ENCODE data around the gene ARHGAP29. TPM values are rescaled to one million over a fixed set of nuclear protein-coding genes. Genes with fewer than 3 reads are reported as not detected.

Gene ARHGAP29
- total RNA-seq, 5 donors from 2014 or later (not counting 1 experiment from before 2014, with no cell fraction given), result 0.13 to 0.54 (median 0.18) TPM; not detected in 2

DNA sequence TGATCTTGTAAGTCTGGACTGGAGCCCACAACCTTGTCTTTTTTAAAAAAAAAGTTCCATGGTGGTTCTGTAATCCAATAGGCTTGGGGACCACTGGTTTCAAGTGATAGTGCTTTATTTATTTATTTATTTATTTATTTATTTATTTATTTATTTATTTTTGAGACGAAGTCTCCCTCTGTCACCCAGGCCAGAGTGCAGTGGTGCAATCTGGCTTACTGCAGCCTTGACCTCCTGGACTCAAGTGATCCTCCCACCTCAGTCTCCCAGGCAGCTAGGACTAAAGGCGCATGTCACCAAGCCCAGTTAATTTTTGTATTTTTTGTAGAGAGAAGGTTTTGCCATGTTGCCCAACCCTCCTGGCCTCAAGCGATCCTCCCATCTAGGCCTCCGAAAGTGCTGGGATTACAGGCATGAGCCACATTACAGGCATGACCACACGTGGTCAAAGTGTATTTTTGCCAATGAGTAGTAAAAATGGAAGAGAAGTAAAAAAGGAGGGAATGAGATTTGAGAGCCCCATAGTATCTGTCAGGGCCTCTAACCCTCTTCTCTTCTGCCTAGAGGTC, 44.8 kb upstream of the ARHGAP29 start:
- no peak for DNase-seq
- CTCF ChIA-PET, result no interaction called here
- H3K27ac Mint-ChIP-seq, result no peak overlapping the region

DNA sequence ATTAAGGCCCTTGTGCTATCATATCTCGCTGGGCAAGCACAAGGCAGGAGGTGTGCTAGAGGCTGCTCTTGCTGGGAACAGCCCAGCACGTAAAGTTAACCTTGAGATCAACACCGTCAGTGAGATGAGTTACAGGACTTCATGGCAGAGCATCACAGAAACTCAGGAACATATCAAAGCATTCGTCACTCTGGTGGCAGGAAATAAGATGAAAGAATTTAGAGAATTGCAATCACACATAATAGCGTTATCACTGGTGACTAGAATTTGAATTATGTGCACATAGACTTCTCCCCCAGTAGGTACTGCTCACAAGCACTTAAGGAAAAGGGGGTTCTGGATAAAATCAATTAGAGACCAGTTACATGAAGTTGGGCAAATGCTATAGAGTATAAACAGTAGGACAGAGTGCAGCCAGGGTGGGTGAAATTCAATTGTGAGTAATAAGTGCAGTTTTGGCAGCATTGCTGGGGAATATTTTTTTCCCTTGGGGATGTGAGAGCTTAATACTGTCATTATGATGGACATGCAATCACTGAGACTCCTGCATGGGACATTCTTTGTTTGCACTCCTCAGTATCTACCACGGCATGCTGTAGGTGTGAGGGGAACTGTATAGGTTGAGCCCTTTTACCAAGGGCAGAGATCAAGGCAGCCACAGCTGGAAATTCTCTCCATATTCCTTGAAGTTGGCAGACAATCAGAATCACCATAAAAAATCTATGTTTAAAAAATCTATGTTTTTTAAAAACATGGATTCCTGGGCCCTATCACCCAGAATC, 44.2 kb upstream of the ARHGAP29 start:
- H3K27me3 Mint-ChIP-seq, result peaks cover 11 to 14% of the 10 kb centered on the region in 2 donors
- Histone ChIP-seq H3K36me3 (ENCODE audit: control insufficient read depth in 2 of 2, extremely low read depth in 1 of 2, insufficient read depth in 1 of 2, low read length in 1 of 2) (no peaks in the 10 kb centered on the region), H3K4me3 (ENCODE audit: control insufficient read depth in 1 of 2, extremely low read depth in 1 of 2, low read length in 1 of 2) (no peak overlapping the region), H3K9me3 (no peaks in the 10 kb centered on the region), H3K27me3 (replicated peaks in 1 of 2; ENCODE audit: control insufficient read depth in 2 of 2, extremely low read depth in 1 of 2, insufficient read depth in 2 of 2, low read length in 1 of 2) (no peaks in the 10 kb centered on the region), H3K27ac (ENCODE audit: low read length) (no peak overlapping the region), H3K4me1 (ENCODE audit: control insufficient read depth in 1 of 2, extremely low read depth in 1 of 2, insufficient read depth in 2 of 2, low read length in 2 of 2) (no peaks in the 10 kb centered on the region)
- no peak overlapping the region for H3K27ac Mint-ChIP-seq
- no peak for DNase-seq
- ChIA-PET POLR2A (no interaction called here), CTCF (no interaction called here)
- H3K4me1 Mint-ChIP-seq, result peaks cover 0 to 6% (median 0%) of the 10 kb centered on the region in 3 donors
- no peaks in the 10 kb centered on the region for H3K36me3 Mint-ChIP-seq
- WGBS (ENCODE audit: insufficient coverage), result 35% methylated on average over 2 of the region's 6 CpGs
- no peak overlapping the region for H3K4me3 Mint-ChIP-seq
- no peaks in the 10 kb centered on the region for H3K9me3 Mint-ChIP-seq
- ATAC-seq (replicated peaks in 1 of 4), result no peak

More for the DNA sequence above, 44.8 kb upstream of the ARHGAP29 start:
- Mint-ChIP-seq H3K4me1 (peaks cover 0 to 6% (median 0%) of the 10 kb centered on the region in 3 donors), H3K27me3 (peaks cover 11 to 14% of the 10 kb centered on the region in 2 donors), H3K4me3 (no peak overlapping the region), H3K36me3 (no peaks in the 10 kb centered on the region), H3K9me3 (no peaks in the 10 kb centered on the region)
- POLR2A ChIA-PET, result no interaction called here
- Histone ChIP-seq H3K9me3 (no peaks in the 10 kb centered on the region), H3K4me3 (ENCODE audit: control insufficient read depth in 1 of 2, extremely low read depth in 1 of 2, low read length in 1 of 2) (no peak overlapping the region), H3K4me1 (ENCODE audit: control insufficient read depth in 1 of 2, extremely low read depth in 1 of 2, insufficient read depth in 2 of 2, low read length in 2 of 2) (no peaks in the 10 kb centered on the region), H3K36me3 (ENCODE audit: control insufficient read depth in 2 of 2, extremely low read depth in 1 of 2, insufficient read depth in 1 of 2, low read length in 1 of 2) (no peaks in the 10 kb centered on the region), H3K27me3 (replicated peaks in 1 of 2; ENCODE audit: control insufficient read depth in 2 of 2, extremely low read depth in 1 of 2, insufficient read depth in 2 of 2, low read length in 1 of 2) (no peaks in the 10 kb centered on the region), H3K27ac (ENCODE audit: low read length) (no peak overlapping the region)
- ATAC-seq (replicated peaks in 1 of 4), result no peak
- no CpG with 5 or more reads among the region's 5 CpGs for WGBS (ENCODE audit: insufficient coverage)

DNA sequence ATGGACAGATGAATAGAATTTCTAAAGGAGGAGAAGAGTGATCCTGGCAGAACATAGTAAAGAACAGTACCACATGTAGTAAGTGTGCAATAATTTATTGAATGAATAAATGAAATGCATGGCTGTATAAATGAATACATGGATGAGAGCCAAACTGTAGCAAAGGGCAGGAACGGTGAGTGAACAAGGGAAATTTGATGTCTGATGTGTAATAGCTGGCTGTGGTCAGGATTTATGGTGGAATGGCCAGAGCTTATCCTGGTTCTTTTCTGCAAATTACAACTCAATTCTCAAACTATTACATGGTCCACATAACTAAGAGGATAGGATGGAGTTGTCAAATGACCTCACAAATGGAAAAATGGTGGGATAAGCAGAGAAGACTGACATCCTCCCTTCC, 43.2 kb upstream of the ARHGAP29 start:
- Mint-ChIP-seq H3K27ac (no peak overlapping the region), H3K36me3 (no peaks in the 10 kb centered on the region), H3K4me1 (peaks cover 0 to 6% (median 0%) of the 10 kb centered on the region in 3 donors), H3K27me3 (peaks cover 14 to 17% of the 10 kb centered on the region in 2 donors), H3K9me3 (no peaks in the 10 kb centered on the region), H3K4me3 (no peak overlapping the region)
- H3K27ac ChIP-seq (ENCODE audit: low read length), result no peak overlapping the region
- H3K36me3 ChIP-seq (ENCODE audit: control insufficient read depth in 2 of 2, extremely low read depth in 1 of 2, insufficient read depth in 1 of 2, low read length in 1 of 2), result no peaks in the 10 kb centered on the region
- H3K4me3 ChIP-seq (ENCODE audit: control insufficient read depth in 1 of 2, extremely low read depth in 1 of 2, low read length in 1 of 2), result no peak overlapping the region
- ChIA-PET CTCF (no interaction called here), POLR2A (interaction anchor here in 1 of 2 donors (0.6 kb wide), 1 partner anchor 856 kb away, joined by 3 read pairs; no protein-coding TSS in a partner anchor)
- no CpG with 5 or more reads among the region's 1 CpG for WGBS (ENCODE audit: insufficient coverage)
- ATAC-seq (replicated peaks in 1 of 4), result no peak
- H3K27me3 ChIP-seq (replicated peaks in 1 of 2; ENCODE audit: control insufficient read depth in 2 of 2, extremely low read depth in 1 of 2, insufficient read depth in 2 of 2, low read length in 1 of 2), result no peaks in the 10 kb centered on the region
- H3K9me3 ChIP-seq, result no peaks in the 10 kb centered on the region
- DNase-seq, result no peak
- no peaks in the 10 kb centered on the region for H3K4me1 ChIP-seq (ENCODE audit: control insufficient read depth in 1 of 2, extremely low read depth in 1 of 2, insufficient read depth in 2 of 2, low read length in 2 of 2)

DNA sequence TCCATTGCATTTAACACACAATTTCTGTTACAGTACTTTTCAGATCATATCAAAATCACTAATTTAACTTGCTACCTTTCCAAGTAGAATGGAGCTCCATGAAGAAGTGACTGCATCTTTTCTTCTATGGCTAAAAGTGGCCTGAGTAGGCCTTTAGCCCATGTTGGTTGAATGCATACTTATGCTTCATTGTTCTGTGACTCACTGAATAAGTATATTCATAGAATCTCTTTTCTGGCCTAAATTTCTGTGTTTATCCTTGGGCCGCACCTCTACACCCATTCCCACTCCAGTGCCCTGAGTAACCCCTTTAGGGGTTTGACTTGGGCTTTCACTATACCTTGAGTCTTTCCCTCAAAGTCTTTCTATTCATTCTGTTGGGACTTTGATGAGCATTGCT, 42.1 kb upstream of the ARHGAP29 start:
- H3K4me3 ChIP-seq (ENCODE audit: control insufficient read depth in 1 of 2, extremely low read depth in 1 of 2, low read length in 1 of 2), result no peak overlapping the region
- CTCF ChIA-PET, result no interaction called here
- no peak overlapping the region for H3K27ac ChIP-seq (ENCODE audit: low read length)
- H3K27me3 Mint-ChIP-seq, result peaks cover 14% of the 10 kb centered on the region in 2 donors
- DNase-seq (no peak), ATAC-seq (replicated peaks in 1 of 4) (no peak)
- no peaks in the 10 kb centered on the region for H3K9me3 ChIP-seq
- H3K36me3 ChIP-seq (ENCODE audit: control insufficient read depth in 2 of 2, extremely low read depth in 1 of 2, insufficient read depth in 1 of 2, low read length in 1 of 2), result no peaks in the 10 kb centered on the region
- H3K27me3 ChIP-seq (replicated peaks in 1 of 2; ENCODE audit: control insufficient read depth in 2 of 2, extremely low read depth in 1 of 2, insufficient read depth in 2 of 2, low read length in 1 of 2), result no peaks in the 10 kb centered on the region
- no peaks in the 10 kb centered on the region for H3K9me3 Mint-ChIP-seq
- 100% methylated on average over 1 of the region's 1 CpG for WGBS (ENCODE audit: insufficient coverage)
- H3K4me1 Mint-ChIP-seq, result peaks cover 0 to 6% (median 0%) of the 10 kb centered on the region in 3 donors
- H3K4me3 Mint-ChIP-seq, result no peak overlapping the region
- POLR2A ChIA-PET, result no interaction called here
- no peak overlapping the region for H3K27ac Mint-ChIP-seq
- no peaks in the 10 kb centered on the region for H3K4me1 ChIP-seq (ENCODE audit: control insufficient read depth in 1 of 2, extremely low read depth in 1 of 2, insufficient read depth in 2 of 2, low read length in 2 of 2)
- H3K36me3 Mint-ChIP-seq, result no peaks in the 10 kb centered on the region

DNA sequence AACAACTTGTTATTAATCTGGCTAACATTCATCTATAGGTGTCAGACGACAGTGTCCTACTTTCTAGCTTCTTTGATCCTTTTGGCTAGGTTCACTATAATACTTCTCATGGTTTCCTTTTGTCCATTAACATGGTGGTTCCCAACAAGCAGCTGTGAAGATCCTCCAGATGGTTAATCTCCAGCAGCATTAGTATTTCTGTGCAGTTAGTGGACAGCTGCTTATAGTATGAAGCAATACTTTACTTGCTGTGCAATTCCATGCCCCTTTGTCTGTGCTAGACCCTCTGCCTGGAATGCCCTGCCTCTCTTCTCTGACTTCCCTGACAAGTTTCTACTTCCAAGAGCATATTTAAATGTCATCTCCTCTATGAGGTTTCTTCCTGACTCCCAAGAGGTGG, 41.7 kb upstream of the ARHGAP29 start:
- H3K4me3 ChIP-seq (ENCODE audit: control insufficient read depth in 1 of 2, extremely low read depth in 1 of 2, low read length in 1 of 2), result no peak overlapping the region
- no peaks in the 10 kb centered on the region for H3K4me1 ChIP-seq (ENCODE audit: control insufficient read depth in 1 of 2, extremely low read depth in 1 of 2, insufficient read depth in 2 of 2, low read length in 2 of 2)
- Mint-ChIP-seq H3K4me3 (no peak overlapping the region), H3K9me3 (no peaks in the 10 kb centered on the region), H3K27ac (no peak overlapping the region), H3K27me3 (peaks cover 14% of the 10 kb centered on the region in 2 donors), H3K36me3 (no peaks in the 10 kb centered on the region), H3K4me1 (peaks cover 0 to 6% (median 0%) of the 10 kb centered on the region in 3 donors)
- DNase-seq (no peak), ATAC-seq (replicated peaks in 1 of 4) (no peak)
- no peak overlapping the region for H3K27ac ChIP-seq (ENCODE audit: low read length)
- H3K27me3 ChIP-seq (replicated peaks in 1 of 2; ENCODE audit: control insufficient read depth in 2 of 2, extremely low read depth in 1 of 2, insufficient read depth in 2 of 2, low read length in 1 of 2), result no peaks in the 10 kb centered on the region
- ChIA-PET POLR2A (no interaction called here), CTCF (no interaction called here)
- H3K9me3 ChIP-seq, result no peaks in the 10 kb centered on the region
- no peaks in the 10 kb centered on the region for H3K36me3 ChIP-seq (ENCODE audit: control insufficient read depth in 2 of 2, extremely low read depth in 1 of 2, insufficient read depth in 1 of 2, low read length in 1 of 2)
- 60% methylated on average over 1 of the region's 1 CpG for WGBS (ENCODE audit: insufficient coverage)

DNA sequence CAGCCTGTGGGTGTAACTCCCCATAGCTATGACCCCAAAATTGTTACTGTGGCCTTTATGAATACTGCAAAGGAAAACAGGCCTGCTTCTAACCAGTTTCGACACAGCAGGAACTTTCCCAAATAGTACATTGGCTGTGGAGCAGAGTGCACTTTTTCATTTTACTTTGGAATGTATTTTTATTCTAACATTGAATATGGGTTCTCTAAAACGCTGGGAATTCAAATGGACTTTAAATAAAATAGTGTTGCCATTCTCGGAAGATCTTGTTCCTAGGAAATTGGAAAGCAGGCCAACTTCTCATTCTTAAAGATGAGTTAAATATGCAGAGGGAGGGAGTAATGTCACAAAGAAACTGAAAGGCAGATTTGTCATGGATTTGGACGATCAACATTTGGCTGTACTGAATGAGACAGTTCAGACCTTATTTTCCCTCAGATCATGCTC, 39.6 kb upstream of the ARHGAP29 start:
- Mint-ChIP-seq H3K27me3 (peaks cover 15 to 21% of the 10 kb centered on the region in 2 donors), H3K4me1 (peaks cover 0 to 6% (median 0%) of the 10 kb centered on the region in 3 donors), H3K36me3 (no peaks in the 10 kb centered on the region), H3K27ac (no peak overlapping the region), H3K9me3 (no peaks in the 10 kb centered on the region), H3K4me3 (no peak overlapping the region)
- H3K9me3 ChIP-seq, result no peaks in the 10 kb centered on the region
- H3K4me3 ChIP-seq (ENCODE audit: control insufficient read depth in 1 of 2, extremely low read depth in 1 of 2, low read length in 1 of 2), result no peak overlapping the region
- H3K27ac ChIP-seq (ENCODE audit: low read length), result no peak overlapping the region
- no peaks in the 10 kb centered on the region for H3K4me1 ChIP-seq (ENCODE audit: control insufficient read depth in 1 of 2, extremely low read depth in 1 of 2, insufficient read depth in 2 of 2, low read length in 2 of 2)
- ChIA-PET POLR2A (no interaction called here), CTCF (no interaction called here)
- no peaks in the 10 kb centered on the region for H3K36me3 ChIP-seq (ENCODE audit: control insufficient read depth in 2 of 2, extremely low read depth in 1 of 2, insufficient read depth in 1 of 2, low read length in 1 of 2)
- H3K27me3 ChIP-seq (replicated peaks in 1 of 2; ENCODE audit: control insufficient read depth in 2 of 2, extremely low read depth in 1 of 2, insufficient read depth in 2 of 2, low read length in 1 of 2), result no peaks in the 10 kb centered on the region
- WGBS (ENCODE audit: insufficient coverage), result 100% methylated on average over 2 of the region's 4 CpGs
- DNase-seq, result no peak
- ATAC-seq (replicated peaks in 1 of 4), result no peak

Data from T-cell (primary cell).